Myocyte (in vitro differentiated cells): ENCODE measurements around the gene RETREG2. TPM values are rescaled to one million over a fixed set of nuclear protein-coding genes. Genes with fewer than 3 reads are reported as not detected.
A peak's percentile ranks its signal among the peaks of the same experiment; 100 is the strongest.
"Not testable (repeated sequence)": the region's sequence is repeated elsewhere in the genome, so short reads cannot be mapped to it uniquely, and the experiment has no call there.

ENCODE experiments used
- DNase-seq: peaks from one replicate; pipeline ENCODE4 v3.0.0-alpha.2; 2012; ENCODE audit warnings: low read depth
- total RNA-seq: library from RNA; depleted of rRNA; stranded (reverse); fragments of >200 nt; gene quantifications from 2 replicates; pipeline ENCODE4 v1.2.3, GENCODE V29; 2014

The RETREG2 gene
- total RNA-seq, 1 donor from 2014 or later = 76.6 TPM

DNA sequence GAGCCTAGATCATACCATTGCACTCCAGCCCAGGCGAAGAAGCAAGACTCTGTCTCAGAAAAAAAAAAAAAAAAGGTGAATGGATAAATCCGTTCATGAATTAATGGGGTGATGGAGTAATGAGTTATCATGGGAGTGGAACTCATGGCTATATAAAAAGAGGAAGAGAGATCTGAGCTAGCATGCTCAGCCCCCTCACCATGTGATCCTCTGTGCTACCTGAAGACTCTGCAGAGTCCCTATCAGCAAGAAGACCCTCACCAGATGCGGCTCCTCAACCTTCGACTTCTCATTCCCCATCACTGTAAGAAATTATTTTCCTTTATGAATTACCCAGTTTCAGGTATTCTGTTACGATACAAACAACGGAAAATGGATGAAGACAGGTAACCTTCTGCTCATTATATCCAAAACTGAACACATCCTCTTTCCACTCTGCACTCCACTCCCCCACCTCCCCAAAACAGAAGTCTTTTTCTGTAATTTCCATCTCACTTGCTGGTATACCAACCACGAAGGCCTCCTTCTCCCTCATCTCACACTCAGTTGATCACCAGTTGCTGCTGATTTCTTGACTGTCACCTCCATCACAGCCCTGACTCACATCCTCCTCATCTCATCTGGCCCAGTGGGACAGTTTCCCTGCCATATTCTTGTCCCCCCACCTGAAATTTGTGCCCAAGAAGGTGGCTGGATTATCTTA lies 8.8 kb downstream of the RETREG2 start:
- DNase-seq = no peak

DNA sequence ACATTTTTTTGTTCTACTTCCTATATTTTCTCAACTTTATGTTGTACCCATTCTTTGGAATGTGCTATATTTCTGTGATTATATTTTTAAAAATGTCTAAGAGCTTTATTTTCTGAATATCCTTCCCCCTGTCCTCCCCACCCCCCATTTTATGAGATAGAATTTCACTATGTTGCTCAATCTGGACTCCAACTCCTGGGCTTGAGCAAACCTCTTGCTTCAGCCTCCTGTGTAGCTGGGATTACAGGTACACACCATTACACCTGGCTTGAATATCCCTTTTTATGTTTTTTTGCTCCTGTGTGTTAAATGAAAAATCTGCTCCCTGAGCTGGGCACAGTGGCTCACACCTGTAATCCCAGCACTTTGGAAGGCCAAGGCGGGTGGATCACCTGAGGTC lies 19.3 kb downstream of the RETREG2 start:
- DNase-seq = no peak

DNA sequence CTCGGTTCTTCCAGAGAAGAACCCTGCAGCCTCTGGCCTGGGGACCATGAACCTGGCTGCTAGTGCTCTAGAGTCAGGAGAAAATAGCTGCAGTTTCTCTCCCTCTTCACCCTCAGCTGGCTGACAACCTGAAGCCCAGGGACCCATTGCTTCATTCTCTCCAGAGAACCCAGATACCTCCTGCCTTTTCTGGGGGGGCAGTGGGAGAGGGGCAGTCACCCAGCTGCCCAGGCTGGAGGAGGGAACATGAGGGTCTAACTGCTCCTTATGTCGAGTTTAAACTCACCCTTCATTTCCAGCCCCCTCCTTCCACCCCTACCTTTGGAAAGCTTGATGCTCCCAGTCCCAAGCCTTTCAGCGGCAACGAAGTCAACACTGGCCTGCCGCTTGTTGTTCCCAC lies 20.9 kb downstream of the RETREG2 start:
- no peak for DNase-seq

- no peak for DNase-seq
These were observed 21.6 kb downstream of the RETREG2 start for GRCh38 chr2:219199470-219200211.

GRCh38 chr2:219200502-219201326 lies 22.6 kb downstream of the RETREG2 start:
- DNase-seq = not testable (repeated sequence)

DNA sequence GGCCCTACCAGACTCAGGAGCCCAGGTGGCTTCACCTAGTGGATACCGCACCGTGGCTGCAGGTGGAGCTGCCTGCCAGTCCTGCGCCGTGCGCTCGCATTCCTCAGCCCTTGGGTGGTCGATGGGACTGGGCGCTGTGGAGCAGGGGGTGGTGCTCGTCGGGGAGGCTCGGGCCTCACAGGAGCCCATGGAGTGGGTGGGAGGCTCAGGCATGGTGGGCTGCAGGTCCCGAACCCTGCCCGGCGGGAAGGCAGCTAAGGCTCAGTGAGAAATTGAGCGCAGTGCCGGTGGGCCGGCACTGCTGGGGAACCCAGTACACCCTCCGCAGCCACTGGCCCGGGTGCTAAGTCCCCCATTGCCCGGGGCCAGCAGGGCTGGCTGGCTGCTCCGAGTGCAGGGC lies 23.3 kb downstream of the RETREG2 start:
- not testable (repeated sequence) for DNase-seq

DNA sequence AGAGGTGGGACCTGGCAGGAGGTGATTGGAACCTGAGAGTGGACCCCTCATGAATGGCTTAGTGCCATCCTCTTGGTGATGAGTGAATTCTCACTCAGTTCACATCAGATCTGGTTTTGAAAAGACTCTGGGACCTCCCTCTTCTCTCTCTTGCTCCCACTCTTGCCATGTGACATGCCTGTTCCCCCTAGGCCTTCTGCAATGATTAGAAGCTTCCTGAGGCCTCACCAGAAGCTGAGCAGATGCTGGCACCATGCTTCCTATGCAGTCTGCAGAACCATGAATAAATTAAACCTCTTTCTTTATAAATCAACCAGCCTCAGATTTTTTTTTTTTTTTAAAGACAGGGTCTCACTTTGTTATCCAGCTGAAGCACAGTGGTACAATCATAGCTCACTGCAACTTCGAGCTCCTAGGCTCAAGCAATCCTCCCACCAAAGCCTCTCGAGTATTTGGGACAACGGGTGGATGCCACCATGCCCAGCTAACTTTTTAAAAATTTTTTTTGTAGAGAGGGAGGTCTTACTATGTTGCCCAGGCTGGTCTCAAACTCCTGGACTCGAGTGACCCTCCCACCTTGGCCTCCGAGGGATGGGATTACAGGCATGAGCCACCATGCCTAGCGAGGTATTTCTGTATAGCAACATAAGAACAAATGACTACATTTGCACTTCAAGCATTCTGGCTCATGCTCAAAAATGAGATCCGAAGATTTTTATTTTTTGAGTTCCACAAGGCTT lies 26.5 kb downstream of the RETREG2 start:
- no peak for DNase-seq

DNA sequence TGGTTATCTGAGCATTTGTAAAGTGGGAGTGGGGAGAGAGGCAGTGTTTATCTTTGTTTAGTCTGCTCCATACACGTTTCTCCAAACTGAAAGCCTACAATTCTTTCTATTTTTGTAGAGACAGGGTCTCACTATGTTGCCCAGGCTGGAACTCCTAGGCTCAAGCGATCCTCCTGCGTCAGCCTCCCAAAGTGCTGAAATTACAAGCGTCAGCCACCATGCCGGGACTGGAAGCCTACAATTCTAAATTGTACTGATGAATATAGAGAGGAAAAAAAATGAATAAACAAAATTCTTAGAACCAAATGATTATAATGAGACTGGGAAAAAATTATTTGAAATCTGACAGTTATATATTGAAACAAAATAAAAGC lies 27.1 kb downstream of the RETREG2 start:
- no peak for DNase-seq

- no peak for DNase-seq
These were observed 27.9 kb downstream of the RETREG2 start for GRCh38 chr2:219205981-219206327.

- peak; percentile 95 for DNase-seq
These were observed 28.5 kb downstream of the RETREG2 start, which contains the start of gene ZFAND2B for GRCh38 chr2:219206328-219207133. Gene ZFAND2B (plus strand): TSS chr2:219206782. CDS start chr2:219206988, 206 bp downstream.

GRCh38 chr2:219207134-219207883 lies 29.2 kb downstream of the RETREG2 start:
- DNase-seq = no peak

DNA sequence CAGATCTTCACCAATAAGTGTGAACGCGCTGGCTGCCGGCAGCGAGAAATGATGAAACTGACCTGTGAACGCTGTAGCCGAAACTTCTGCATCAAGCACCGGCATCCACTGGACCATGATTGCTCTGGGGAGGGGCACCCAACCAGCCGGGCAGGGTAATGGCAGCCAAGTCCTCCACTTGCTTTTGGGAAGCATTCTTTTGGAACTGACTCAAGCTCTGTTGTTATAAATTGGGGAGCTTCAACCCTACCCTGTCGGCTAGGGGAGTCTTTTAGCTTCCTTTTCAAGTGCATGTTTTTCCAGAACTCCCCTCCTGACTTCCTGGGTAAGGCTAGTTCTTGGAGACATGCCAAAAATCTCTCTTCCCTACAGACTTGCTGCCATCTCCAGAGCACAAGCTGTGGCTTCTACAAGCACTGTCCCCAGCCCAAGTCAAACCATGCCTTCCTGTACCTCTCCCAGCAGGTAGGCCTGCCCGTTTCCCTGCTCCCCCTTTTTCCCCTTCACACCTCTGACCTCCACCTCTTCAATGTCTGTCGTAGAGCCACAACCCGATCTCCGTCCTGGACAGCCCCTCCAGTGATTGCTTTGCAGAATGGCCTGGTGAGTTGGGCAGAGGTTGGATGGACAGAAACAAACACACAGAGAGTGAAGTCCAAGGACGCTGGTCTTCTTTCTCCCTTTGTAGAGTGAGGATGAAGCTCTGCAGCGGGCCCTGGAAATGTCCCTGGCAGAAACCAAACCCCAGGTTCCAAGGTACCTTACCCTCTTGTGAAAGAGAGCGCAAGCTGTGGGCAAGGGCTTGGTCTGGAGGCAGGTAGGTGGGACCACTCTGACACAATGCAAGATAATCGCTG lies 30.0 kb downstream of the RETREG2 start:
- DNase-seq = peak; percentile 43

DNA sequence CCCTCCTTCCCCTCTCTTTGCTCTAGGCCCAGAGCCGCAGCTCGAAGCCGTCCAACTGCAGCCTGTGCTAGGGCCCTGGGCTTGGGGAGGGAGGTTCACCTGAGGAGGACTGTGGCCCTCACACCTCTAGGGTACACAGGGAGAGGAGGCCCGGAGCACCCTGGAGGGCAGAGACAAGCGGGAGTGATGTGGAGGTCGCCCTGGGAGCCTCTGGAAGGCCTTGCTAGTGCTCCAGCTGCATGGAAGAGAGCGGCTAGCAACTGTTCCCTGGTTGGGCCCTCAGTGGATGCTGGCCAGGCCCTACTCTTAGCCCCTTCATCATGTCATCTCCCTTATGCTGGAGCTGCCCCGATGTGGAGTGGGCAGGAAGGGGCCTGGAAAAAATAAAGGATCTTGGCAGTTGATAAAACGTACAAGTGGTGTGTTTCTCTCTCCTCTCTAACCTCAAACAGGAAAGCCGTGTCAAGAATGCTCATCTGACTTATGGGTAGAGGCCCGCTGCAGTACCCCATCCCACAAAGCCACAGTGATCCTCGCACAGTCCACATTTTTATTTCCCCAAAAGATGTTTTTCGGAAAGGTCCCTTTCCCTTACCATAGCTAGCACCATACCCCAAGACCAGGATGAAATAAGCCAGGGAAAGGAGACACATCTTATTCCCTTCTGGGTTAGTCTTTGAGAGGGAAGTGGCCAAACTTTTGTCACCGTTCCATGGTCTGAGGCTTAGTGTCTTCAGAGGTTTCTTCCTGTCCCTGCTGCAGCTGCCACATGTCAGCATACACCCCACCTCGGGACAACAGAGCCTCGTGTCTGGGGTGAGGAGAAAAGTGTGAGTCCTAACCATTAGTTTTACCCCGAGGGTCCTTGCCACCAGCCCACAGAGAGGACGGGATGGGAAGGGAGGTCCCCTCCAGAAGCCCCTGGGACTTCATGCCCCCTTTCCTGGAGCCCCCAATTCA lies 31.4 kb downstream of the RETREG2 start:
- no peak for DNase-seq

GRCh38 chr2:219210196-219210885 lies 32.3 kb downstream of the RETREG2 start:
- no peak for DNase-seq

DNA sequence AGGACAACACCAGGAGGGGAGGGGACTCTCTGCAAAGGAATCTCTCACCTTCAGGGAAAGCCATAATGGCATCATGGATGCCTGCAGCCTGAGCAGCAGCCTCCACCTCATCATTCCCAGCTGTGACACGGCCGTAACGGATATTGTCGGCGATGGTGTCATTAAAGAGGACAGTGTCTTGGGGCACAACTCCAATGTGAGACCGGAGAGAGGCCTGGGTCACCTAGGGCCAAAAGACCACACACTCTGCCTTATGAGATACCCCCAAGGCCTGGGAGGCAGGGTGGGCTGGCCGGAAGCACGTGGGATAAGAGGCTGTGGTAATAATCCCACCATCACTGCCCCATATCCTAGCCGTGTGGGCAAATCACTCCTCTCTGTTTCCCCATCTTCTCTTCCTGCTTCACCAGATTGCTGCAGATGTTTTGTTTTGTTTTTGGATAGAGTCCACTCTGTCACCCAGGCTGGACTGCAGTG lies 32.8 kb downstream of the RETREG2 start:
- no peak for DNase-seq

DNA sequence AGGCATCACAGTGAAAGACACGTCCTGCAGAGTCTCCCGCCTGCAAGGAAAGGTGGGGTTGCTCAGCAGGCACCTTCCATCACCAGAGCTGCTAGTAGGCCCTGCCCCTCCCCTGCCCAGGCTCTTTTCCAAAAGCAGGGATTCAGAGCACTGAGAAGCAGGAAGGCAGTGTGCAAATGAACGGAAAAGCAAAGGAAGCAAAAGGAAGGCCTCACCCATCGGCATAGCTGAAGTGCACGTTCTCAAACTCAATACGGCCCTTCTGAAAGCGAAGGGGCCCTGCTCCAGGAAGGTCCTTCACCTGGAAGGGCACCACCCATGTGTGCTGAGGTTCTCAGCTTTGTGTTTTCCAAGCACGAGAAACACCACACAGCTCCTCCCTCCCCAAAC lies 34.9 kb downstream of the RETREG2 start:
- no peak for DNase-seq
